HG02970 (cell line): ENCODE results near the gene KIF4A.
"Not testable (repeated sequence)": the region's sequence is repeated elsewhere in the genome, so short reads cannot be mapped to it uniquely, and the experiment has no call there.

ENCODE experiments used
- ATAC-seq: cut with Tn5 transposase; IDR thresholded peaks from one replicate; pipeline ENCODE4 v1.9.1; 2021; ENCODE audit warnings: mild to moderate bottlenecking, moderate library complexity, moderate number of reproducible peaks; ENCODE audit not compliant: unreplicated experiment, low FRiP score

Gene KIF4A, protein sequence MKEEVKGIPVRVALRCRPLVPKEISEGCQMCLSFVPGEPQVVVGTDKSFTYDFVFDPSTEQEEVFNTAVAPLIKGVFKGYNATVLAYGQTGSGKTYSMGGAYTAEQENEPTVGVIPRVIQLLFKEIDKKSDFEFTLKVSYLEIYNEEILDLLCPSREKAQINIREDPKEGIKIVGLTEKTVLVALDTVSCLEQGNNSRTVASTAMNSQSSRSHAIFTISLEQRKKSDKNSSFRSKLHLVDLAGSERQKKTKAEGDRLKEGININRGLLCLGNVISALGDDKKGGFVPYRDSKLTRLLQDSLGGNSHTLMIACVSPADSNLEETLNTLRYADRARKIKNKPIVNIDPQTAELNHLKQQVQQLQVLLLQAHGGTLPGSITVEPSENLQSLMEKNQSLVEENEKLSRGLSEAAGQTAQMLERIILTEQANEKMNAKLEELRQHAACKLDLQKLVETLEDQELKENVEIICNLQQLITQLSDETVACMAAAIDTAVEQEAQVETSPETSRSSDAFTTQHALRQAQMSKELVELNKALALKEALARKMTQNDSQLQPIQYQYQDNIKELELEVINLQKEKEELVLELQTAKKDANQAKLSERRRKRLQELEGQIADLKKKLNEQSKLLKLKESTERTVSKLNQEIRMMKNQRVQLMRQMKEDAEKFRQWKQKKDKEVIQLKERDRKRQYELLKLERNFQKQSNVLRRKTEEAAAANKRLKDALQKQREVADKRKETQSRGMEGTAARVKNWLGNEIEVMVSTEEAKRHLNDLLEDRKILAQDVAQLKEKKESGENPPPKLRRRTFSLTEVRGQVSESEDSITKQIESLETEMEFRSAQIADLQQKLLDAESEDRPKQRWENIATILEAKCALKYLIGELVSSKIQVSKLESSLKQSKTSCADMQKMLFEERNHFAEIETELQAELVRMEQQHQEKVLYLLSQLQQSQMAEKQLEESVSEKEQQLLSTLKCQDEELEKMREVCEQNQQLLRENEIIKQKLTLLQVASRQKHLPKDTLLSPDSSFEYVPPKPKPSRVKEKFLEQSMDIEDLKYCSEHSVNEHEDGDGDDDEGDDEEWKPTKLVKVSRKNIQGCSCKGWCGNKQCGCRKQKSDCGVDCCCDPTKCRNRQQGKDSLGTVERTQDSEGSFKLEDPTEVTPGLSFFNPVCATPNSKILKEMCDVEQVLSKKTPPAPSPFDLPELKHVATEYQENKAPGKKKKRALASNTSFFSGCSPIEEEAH

GRCh38 chrX:70289793-70290770 lies at the start of gene KIF4A, which contains the start of gene PDZD11:
KIF4A (plus strand) TSS chrX:70290104; CDS start chrX:70290459, 355 bp downstream.
PDZD11 (minus strand) TSS chrX:70289927; CDS start chrX:70289341, 586 bp downstream.
- peak; percentile 91 for ATAC-seq

- no peak for ATAC-seq
Observed at GRCh38 chrX:70240751-70241150, 49.2 kb upstream of the KIF4A start.

DNA sequence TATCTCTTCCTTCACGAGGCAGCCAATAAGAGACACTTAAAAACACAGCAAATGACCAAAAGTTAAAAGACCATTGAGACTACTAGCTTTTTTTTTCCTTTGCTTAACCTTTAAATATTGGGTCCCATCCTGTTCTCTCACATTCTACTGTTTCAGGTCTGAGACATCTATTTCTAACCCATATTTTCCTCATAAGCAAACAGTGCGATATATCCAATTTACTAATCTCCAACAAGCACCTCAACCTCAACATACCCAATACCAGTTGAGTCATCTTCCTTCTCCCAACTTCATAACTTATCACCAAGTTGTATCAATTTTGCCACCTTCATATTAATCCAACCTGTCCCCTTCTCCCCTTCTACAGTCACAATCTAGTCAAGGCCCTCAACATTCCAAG lies 48.4 kb upstream of the KIF4A start:
- no peak for ATAC-seq

DNA sequence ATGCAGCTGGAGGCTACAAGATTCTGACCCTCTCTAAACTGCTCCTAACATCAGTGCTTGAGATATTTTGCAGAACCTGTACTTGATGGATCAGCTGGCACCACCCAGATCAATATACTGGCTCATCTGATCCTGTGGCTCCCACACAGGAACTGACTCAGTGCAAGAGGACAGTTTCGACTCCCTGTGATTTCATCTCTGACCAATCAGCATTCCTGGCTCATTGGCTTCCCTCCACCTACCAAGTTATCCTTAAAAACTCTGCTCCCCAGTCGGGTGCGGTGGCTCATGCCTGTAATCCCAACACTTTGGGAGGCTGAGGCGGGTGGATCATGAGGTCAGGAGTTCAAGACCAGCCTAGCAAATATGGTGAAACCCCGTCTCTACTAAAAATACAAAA lies 46.3 kb upstream of the KIF4A start:
- not testable (repeated sequence) for ATAC-seq

- ATAC-seq, result no peak
Observed at GRCh38 chrX:70244881-70245280, 45.0 kb upstream of the KIF4A start.

DNA sequence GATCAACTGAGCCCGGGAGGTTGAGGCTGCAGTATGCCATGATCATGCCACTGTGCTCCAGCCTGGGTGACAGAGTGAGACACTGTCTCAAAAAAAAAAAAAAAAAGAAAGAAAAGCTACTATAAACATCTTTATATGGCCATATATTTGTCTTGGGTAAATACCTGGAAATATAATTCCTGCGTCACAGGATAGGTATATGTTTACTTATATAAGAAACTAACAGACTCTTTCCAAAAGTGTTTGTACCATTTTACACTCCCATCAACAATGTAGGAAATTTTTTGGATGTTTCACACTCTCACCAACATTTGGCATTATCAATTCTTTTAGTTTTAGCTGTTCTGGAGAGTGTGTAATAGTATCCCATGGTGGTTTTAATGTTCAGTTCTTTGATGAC lies 42.7 kb upstream of the KIF4A start:
- ATAC-seq, result no peak

DNA sequence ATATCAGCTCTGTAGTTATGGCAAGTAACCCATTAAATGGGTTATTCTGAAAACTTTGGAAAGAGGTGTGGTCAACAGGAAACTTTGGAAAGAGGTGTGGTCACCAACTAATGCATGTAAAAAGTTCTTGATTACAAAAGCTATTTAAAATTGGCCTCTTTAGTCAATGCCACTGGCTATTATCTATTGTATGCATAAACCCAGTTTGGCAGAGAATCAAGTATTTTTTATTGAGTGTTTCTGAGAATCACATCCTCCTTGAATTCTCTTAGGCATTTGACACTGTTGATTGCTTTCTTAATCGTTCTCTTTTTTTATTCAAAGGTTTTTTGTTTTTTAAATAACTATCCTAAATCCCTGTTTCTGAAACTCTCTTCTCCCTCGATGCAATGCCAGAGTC lies 37.4 kb upstream of the KIF4A start:
- ATAC-seq, result no peak

DNA sequence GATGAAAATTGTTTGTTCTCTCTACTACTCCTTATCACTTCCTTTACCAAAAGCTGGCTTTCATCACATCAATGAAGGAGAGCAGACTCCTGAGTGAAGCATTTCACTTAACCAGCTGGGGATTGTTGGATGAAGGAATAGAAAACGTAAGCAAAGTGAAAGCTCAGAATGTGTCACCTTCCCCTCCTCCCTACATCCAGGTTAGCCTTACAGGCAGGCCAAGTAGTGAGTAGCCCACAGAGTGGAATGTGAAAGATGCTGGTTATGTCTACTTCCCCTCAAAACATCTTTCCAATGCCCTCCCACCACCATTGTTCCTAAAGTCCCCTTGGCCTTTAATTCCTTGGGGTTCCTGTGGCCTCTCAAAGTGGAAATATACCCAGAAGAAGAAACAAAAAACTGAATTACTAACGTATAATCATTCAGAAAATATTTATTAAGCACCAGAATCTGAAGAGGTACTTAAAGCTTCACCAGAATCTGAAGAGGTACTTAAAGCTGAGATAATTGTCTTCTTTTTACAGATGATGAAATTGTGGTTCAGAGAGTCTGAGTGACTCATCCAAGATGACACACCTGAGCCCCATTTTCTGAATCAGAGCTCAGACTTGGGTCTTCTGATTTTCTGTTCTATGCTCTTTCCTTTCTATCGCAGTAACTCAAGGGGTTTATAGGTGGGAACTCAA lies 36.4 kb upstream of the KIF4A start:
- no peak for ATAC-seq

DNA sequence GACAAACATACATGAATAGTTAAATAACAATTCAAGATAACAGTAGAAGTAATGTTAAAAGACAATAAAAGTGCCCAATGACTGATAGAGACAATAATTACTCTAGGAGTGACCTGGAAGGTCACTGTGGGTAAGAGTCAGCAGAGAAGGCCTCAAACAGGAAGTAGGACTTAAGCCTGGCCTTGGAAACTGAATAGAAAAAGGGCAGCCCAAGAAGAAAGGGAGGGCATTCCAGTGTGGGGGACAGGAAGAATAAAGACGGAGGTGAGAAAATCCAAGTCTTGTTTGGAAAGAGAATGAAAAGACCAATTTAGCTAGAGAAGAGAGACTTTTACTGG lies 35.9 kb upstream of the KIF4A start:
- no peak for ATAC-seq

DNA sequence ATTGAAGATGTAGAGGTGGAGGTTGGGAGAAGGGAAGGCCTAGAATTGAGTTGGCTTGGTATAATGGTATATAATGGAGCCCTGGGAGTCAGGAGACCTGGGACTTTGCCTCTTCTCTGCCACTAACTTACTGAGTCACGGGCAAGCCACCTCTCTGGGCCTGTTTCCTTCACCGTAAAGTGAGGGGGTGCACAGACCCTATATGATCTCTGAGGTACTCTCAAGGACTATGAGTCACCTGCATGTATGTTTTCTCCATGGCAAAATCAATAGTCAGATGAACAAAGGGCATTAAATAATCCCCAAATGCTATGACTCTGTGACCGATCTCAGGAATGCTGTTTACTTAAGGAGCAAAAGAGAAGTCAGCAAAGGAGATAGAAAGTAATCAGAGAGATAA lies 35.0 kb upstream of the KIF4A start:
- no peak for ATAC-seq

- ATAC-seq, result no peak
Observed at GRCh38 chrX:70255452-70255851, 34.5 kb upstream of the KIF4A start.

DNA sequence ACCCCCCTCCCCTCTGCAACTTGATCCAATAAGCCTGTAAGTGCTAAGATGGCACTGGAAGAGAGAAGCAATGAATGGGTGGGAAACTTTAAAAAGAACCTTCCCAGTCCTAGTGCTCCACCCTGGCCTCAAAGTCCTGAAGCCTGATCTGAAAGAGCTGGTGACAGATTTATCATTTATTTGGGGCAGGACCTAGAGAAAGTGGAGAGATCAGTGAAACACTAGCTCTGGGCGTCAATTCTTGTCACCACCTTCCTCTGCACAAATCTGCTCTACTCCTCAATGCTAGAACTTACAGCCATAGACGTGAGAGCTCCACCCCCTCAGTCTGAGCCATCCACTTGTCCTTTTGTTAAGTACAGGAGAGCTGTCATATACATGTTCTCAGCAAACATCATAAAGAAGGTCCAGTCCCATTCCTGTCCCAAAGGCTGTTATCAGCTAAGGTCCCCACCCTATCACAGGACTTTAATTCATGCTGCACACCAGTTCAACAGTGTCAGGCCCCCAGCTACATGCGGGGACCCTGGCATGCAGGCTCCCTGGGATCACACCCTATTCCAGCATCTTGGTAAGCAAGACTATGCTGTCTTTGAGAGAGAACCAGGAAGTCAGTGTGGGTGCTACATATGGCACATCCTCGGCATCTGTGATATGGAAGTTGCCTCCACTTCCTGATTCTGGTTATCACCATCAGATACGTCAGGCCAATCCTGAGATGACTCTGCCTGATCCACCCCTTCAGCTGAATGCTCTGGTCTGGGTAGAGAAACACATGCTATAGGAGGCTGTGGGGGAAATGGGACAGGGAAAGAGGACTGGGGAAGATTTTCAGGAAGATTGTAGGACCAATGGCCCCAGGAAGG lies 32.2 kb upstream of the KIF4A start:
- ATAC-seq, result no peak

- ATAC-seq, result no peak
Observed at GRCh38 chrX:70260104-70260503, 29.8 kb upstream of the KIF4A start, which contains the start of gene P2RY4. P2RY4 (minus strand) TSS chrX:70260204; CDS start chrX:70259624, 580 bp downstream.

GRCh38 chrX:70262952-70263567 lies 26.8 kb upstream of the KIF4A start:
- ATAC-seq, result no peak

- ATAC-seq, result no peak
Observed at GRCh38 chrX:70264784-70265183, 25.1 kb upstream of the KIF4A start.

GRCh38 chrX:70268034-70268433 lies 21.9 kb upstream of the KIF4A start, which contains the start of gene ARR3:
ARR3 (plus strand) TSS chrX:70268334; CDS start chrX:70269386, 1,052 bp downstream.
- ATAC-seq, result no peak

- not testable (repeated sequence) for ATAC-seq
Observed at GRCh38 chrX:70274029-70274428, 15.9 kb upstream of the KIF4A start.
